DOHH2 (cell line): Measurements from ENCODE around the gene CAMP.

Experiments
- H3F3A ChIP-seq: fragments of 200-600 bp; sonication (generic), shearing (Covaris generic); 2 replicates; pipeline ENCODE4 v1.6.0; 2016; ENCODE audit warnings: antibody characterized with exemption, mild to moderate bottlenecking; ENCODE audit not compliant: control insufficient read depth, insufficient read depth
- H3K27ac ChIP-seq: fragments of 200-600 bp; sonication (generic); 2 replicates; pipeline ENCODE4 v1.5.1; 2014; ENCODE audit warnings: low read depth, mild to moderate bottlenecking, low read length, moderate library complexity
- H3K27me3 ChIP-seq: fragments of 200-600 bp; sonication (generic); 2 replicates; pipeline ENCODE4 v1.6.1; 2014; ENCODE audit warnings: mild to moderate bottlenecking, low read length, mixed read lengths; ENCODE audit not compliant: control insufficient read depth
- H3K36me3 ChIP-seq: fragments of 200-600 bp; sonication (generic); 2 replicates; pipeline ENCODE4 v1.6.1; 2014; ENCODE audit warnings: mild to moderate bottlenecking, low read length, moderate library complexity, mixed read lengths; ENCODE audit not compliant: control insufficient read depth
- H3K4me1 ChIP-seq: fragments of 200-600 bp; sonication (generic); 2 replicates; pipeline ENCODE4 v1.6.1; 2014; ENCODE audit warnings: mild to moderate bottlenecking, low read length, mixed read lengths; ENCODE audit not compliant: control insufficient read depth
- H3K4me2 ChIP-seq: fragments of 200-600 bp; sonication (generic); 2 replicates; pipeline ENCODE4 v1.6.0; 2014; ENCODE audit warnings: mild to moderate bottlenecking, low read length, moderate library complexity
- H3K4me3 ChIP-seq: fragments of 200-600 bp; sonication (generic); 2 replicates; pipeline ENCODE4 v1.5.1; 2014; ENCODE audit warnings: mild to moderate bottlenecking, low read length, mixed read lengths
- H3K79me2 ChIP-seq: fragments of 200-600 bp; sonication (generic); 2 replicates; pipeline ENCODE4 v1.6.1; 2014; ENCODE audit warnings: mild to moderate bottlenecking, low read length, mixed read lengths; ENCODE audit not compliant: control insufficient read depth
- H3K9me2 ChIP-seq: fragments of 200-600 bp; sonication (generic); replicated peaks from 2 replicates; pipeline ENCODE4 v1.6.1; 2014; ENCODE audit warnings: mild to moderate bottlenecking, low read length, mixed read lengths; ENCODE audit not compliant: control insufficient read depth
- H3K9me3 ChIP-seq: fragments of 200-600 bp; sonication (generic); 2 replicates; pipeline ENCODE4 v1.6.1; 2014; ENCODE audit warnings: antibody characterized with exemption, low read length, mixed read lengths; ENCODE audit not compliant: control insufficient read depth, insufficient read depth
- H4K20me1 ChIP-seq: fragments of 200-600 bp; sonication (generic); 2 replicates; pipeline ENCODE4 v1.6.0; 2014; ENCODE audit warnings: low read depth, mild to moderate bottlenecking, antibody characterized with exemption, low read length, moderate library complexity; ENCODE audit not compliant: control insufficient read depth, insufficient read depth
- EZH2phosphoT487 ChIP-seq: fragments of 200-600 bp; sonication (generic); IDR thresholded peaks from 2 replicates; pipeline ENCODE4 v1.6.1; 2017; ENCODE audit warnings: borderline replicate concordance, mild to moderate bottlenecking, antibody characterized with exemption, low read length, moderate library complexity, mixed read lengths
- TF ChIP-seq, protein P1 (sequence below): fragments of 200-600 bp; sonication (generic); IDR thresholded peaks from one replicate; pipeline ENCODE4 v1.5.1; 2014; ENCODE audit warnings: antibody characterized with exemption, mild to moderate bottlenecking, low read depth, low read length; ENCODE audit not compliant: poor library complexity, severe bottlenecking

CAMP gene

DNA sequence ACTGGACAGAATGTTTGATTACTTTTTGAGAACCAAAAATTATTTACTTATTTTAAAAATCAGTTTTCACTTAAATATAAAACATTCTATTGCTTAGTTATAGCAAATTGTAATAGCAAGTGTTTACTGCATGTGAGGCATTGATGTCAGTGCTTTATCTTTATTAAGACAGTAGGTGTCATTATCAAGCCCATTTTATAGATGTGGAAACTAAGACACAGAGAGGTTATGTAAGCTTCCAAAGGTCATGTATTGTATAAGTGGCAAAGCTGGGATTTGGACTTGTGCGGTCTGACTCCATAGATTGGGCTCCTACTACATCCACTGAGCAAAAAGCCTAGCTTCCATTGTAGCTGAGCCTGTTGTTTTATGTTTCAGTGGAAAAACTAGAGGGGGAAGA, 35.2 kb downstream of the CAMP start:
- no peak overlapping the region for H3K27ac ChIP-seq
- H3F3A ChIP-seq: 0 out of 2 replicates have a peak, but pooled peaks cover 6% of the 10 kb centered on the region
- no peaks in the 10 kb centered on the region for H3K9me3 ChIP-seq
- H3K4me2 ChIP-seq: no peak overlapping the region
- H4K20me1 ChIP-seq: no peaks in the 10 kb centered on the region
- H3K79me2 ChIP-seq: peaks cover 37% of the 10 kb centered on the region
- no peak overlapping the region for H3K4me3 ChIP-seq
- H3K9me2 ChIP-seq: no peaks in the 10 kb centered on the region
- H3K4me1 ChIP-seq: no peaks in the 10 kb centered on the region
- no peaks in the 10 kb centered on the region for H3K27me3 ChIP-seq
- TF ChIP-seq, protein P1, sequence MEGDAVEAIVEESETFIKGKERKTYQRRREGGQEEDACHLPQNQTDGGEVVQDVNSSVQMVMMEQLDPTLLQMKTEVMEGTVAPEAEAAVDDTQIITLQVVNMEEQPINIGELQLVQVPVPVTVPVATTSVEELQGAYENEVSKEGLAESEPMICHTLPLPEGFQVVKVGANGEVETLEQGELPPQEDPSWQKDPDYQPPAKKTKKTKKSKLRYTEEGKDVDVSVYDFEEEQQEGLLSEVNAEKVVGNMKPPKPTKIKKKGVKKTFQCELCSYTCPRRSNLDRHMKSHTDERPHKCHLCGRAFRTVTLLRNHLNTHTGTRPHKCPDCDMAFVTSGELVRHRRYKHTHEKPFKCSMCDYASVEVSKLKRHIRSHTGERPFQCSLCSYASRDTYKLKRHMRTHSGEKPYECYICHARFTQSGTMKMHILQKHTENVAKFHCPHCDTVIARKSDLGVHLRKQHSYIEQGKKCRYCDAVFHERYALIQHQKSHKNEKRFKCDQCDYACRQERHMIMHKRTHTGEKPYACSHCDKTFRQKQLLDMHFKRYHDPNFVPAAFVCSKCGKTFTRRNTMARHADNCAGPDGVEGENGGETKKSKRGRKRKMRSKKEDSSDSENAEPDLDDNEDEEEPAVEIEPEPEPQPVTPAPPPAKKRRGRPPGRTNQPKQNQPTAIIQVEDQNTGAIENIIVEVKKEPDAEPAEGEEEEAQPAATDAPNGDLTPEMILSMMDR: no peak
- no peak for TF ChIP-seq EZH2phosphoT487
- peaks cover 81% of the 10 kb centered on the region for H3K36me3 ChIP-seq

DNA sequence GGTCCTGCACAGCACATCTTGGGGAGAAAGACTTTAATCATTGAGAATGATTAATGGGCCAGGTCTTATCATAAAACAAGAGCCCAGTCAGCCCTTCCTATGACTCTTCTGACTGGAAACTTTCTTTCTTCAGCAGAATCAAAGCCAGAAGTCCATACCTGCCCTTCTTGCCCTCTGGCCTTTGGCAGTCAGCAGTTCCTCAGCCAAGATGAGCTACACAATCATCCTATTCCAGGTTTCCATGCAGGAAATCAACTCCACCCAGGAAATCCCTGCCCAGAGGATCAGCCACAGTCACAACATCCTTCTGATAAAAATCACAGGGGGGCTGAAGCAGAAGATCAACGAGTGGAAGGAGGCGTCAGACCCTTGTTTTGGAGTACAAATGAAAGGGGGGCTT, 44.5 kb downstream of the CAMP start:
- no peak overlapping the region for H3K4me2 ChIP-seq
- no peaks in the 10 kb centered on the region for H3F3A ChIP-seq
- H3K9me2 ChIP-seq: no peaks in the 10 kb centered on the region
- H4K20me1 ChIP-seq: no peaks in the 10 kb centered on the region
- no peak overlapping the region for H3K4me3 ChIP-seq
- no peak overlapping the region for H3K27ac ChIP-seq
- no peaks in the 10 kb centered on the region for H3K79me2 ChIP-seq
- peaks cover 61% of the 10 kb centered on the region for H3K36me3 ChIP-seq
- TF ChIP-seq EZH2phosphoT487: no peak
- TF ChIP-seq, protein P1: no peak
- H3K4me1 ChIP-seq: no peaks in the 10 kb centered on the region
- no peaks in the 10 kb centered on the region for H3K9me3 ChIP-seq
- H3K27me3 ChIP-seq: no peaks in the 10 kb centered on the region

DNA sequence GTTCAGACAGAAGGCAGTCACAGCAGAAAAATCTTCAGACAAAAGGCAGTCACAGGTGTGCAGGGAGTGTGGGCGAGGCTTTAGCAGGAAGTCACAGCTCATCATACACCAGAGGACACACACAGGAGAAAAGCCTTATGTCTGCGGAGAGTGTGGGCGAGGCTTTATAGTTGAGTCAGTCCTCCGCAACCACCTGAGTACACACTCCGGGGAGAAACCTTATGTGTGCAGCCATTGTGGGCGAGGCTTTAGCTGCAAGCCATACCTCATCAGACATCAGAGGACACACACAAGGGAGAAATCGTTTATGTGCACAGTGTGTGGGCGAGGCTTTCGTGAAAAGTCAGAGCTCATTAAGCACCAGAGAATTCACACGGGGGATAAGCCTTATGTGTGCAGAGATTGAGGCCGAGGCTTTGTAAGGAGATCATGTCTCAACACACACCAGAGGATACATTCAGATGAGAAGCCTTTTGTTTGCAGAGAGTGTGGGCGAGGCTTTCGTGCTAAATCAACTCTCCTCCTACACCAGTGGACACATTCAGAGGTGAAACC, 45.2 kb downstream of the CAMP start:
- Histone ChIP-seq H3K79me2 (no peaks in the 10 kb centered on the region), H3K4me1 (no peaks in the 10 kb centered on the region), H3K9me3 (no peaks in the 10 kb centered on the region), H3K4me2 (no peak overlapping the region), H3K4me3 (no peak overlapping the region), H3K9me2 (no peaks in the 10 kb centered on the region), H4K20me1 (no peaks in the 10 kb centered on the region), H3K27me3 (no peaks in the 10 kb centered on the region), H3F3A (no peaks in the 10 kb centered on the region), H3K27ac (no peak overlapping the region), H3K36me3 (peaks cover 59% of the 10 kb centered on the region)
- TF ChIP-seq, protein P1: no peak
- TF ChIP-seq EZH2phosphoT487: no peak
